B cell (primary cell): Measurements from ENCODE around the gene VSTM2L. TPM values are rescaled to one million over a fixed set of nuclear protein-coding genes. Genes with fewer than 3 reads are reported as not detected.

Experiments used
- ATAC-seq: fragments of 200-7000 bp; cut with Tn5 transposase; one replicate; pipeline ENCODE4 v1.10.0; 2021; ENCODE audit warnings: low read depth, mild to moderate bottlenecking, moderate number of reproducible peaks, moderate library complexity
- CTCF ChIA-PET: fragments of 350-600 bp; sonication (Branson Sonifier 250); formaldehyde crosslinking; loops from one replicate; lab custom pipeline; 2021; ENCODE audit warnings: antibody characterized with exemption, inconsistent platforms; lab: Charles Lee
- POLR2A ChIA-PET: fragments of 350-600 bp; sonication (Branson Sonifier 250); formaldehyde crosslinking; loops from one replicate; lab custom pipeline; 2021; ENCODE audit warnings: antibody characterized with exemption; lab: Charles Lee
- DNase-seq: peaks from one replicate; pipeline ENCODE4 v3.0.0; 2013
- H2AFZ ChIP-seq: 2 replicates; pipeline ENCODE4 v1.6.1; 2012; ENCODE audit warnings: mild to moderate bottlenecking, low read depth, low read length; ENCODE audit not compliant: insufficient read depth, poor library complexity, severe bottlenecking
- H3K27ac ChIP-seq, 2 donors: 1 replicate in 1 of 2; 2 replicates in 1 of 2; pipeline ENCODE4 v1.5.1; 2012 to 2013; ENCODE audit warnings: low read length in 2 of 2, mild to moderate bottlenecking in 2 of 2, moderate library complexity in 1 of 2
- H3K27me3 ChIP-seq, 4 experiments: fragments of 200-600 bp in 1 of 4; sonication (generic) in 1 of 4; replicated peaks in 1 of 4; 1 replicate in 2 of 4; 2 replicates in 2 of 4; pipeline versions ENCODE4 v1.6.1 to v1.7.0; 2013 to 2016; ENCODE audit warnings: low read length in 3 of 4, mild to moderate bottlenecking in 2 of 4, mixed read lengths in 1 of 4, moderate library complexity in 1 of 4; ENCODE audit not compliant: insufficient read depth in 4 of 4, control insufficient read depth in 3 of 4; ENCODE audit errors: control extremely low read depth in 1 of 4
- H3K36me3 ChIP-seq, 2 experiments: replicated peaks in 1 of 2; 1 replicate in 1 of 2; 2 replicates in 1 of 2; pipeline versions ENCODE4 v1.6.1 to v1.7.1; 2013; ENCODE audit warnings: low read length in 1 of 2; ENCODE audit not compliant: insufficient read depth in 2 of 2, control insufficient read depth in 1 of 2; ENCODE audit errors: control extremely low read depth in 1 of 2, extremely low read depth in 1 of 2
- H3K4me1 ChIP-seq, 2 donors: fragments of 200-600 bp in 1 of 2; sonication (generic) in 1 of 2; 1 replicate in 1 of 2; 2 replicates in 1 of 2; pipeline versions ENCODE4 v1.5.1 to v1.6.1; 2013 to 2017; ENCODE audit warnings: low read length in 2 of 2; ENCODE audit not compliant: control insufficient read depth in 2 of 2, insufficient read depth in 2 of 2
- H3K4me2 ChIP-seq: replicated peaks from 2 replicates; pipeline ENCODE3; 2012; ENCODE audit warnings: mild to moderate bottlenecking, low read depth, low read length; ENCODE audit not compliant: poor library complexity, severe bottlenecking
- H3K4me3 ChIP-seq, 5 experiments: fragments of 200-600 bp in 1 of 5; sonication (generic) in 1 of 5; 1 replicate in 3 of 5; 2 replicates in 2 of 5; pipeline versions ENCODE4 v1.5.1 to v1.7.0; 2011 to 2016; ENCODE audit warnings: low read length in 4 of 5, mild to moderate bottlenecking in 4 of 5, low read depth in 2 of 5, control low read depth in 1 of 5, moderate library complexity in 1 of 5; ENCODE audit not compliant: insufficient read depth in 1 of 5; ENCODE audit errors: control extremely low read depth in 1 of 5, extremely low read depth in 1 of 5
- H3K79me2 ChIP-seq: fragments of 200-600 bp; sonication (generic); one replicate; pipeline ENCODE4 v1.6.0; 2016; ENCODE audit warnings: low read length; ENCODE audit not compliant: control insufficient read depth, insufficient read depth
- H3K9ac ChIP-seq: fragments of 200-600 bp; sonication (generic); 2 replicates; pipeline ENCODE4 v1.6.1; 2017; ENCODE audit warnings: mild to moderate bottlenecking, low read length, moderate library complexity
- H3K9me3 ChIP-seq, 3 donors: one replicate each; pipeline versions ENCODE4 v1.6.1 to v1.7.1; 2013; ENCODE audit warnings: low read length in 2 of 3; ENCODE audit not compliant: control insufficient read depth in 2 of 3, insufficient read depth in 1 of 3; ENCODE audit errors: control extremely low read depth in 1 of 3
- H4K20me1 ChIP-seq: 2 replicates; pipeline ENCODE4 v1.6.0; 2012; ENCODE audit warnings: mild to moderate bottlenecking, low read length; ENCODE audit not compliant: insufficient read depth, control insufficient read depth, poor library complexity, severe bottlenecking
- H3K27ac Mint-ChIP-seq: one replicate; pipeline ENCODE4 v1.8.0; 2021; ENCODE audit warnings: mixed read lengths
- H3K27me3 Mint-ChIP-seq: one replicate; pipeline ENCODE4 v1.8.0; 2021; ENCODE audit warnings: mixed read lengths
- H3K4me1 Mint-ChIP-seq: one replicate; pipeline ENCODE4 v1.8.0; 2021; ENCODE audit warnings: mixed read lengths
- H3K4me3 Mint-ChIP-seq: one replicate; pipeline ENCODE4 v1.8.0; 2021; ENCODE audit warnings: mixed read lengths
- H3K9me3 Mint-ChIP-seq: one replicate; pipeline ENCODE4 v1.8.0; 2022; ENCODE audit warnings: mixed read lengths; ENCODE audit not compliant: insufficient read depth
- CTCF ChIP-seq: fragments of 200-600 bp; IDR thresholded peaks from one replicate; pipeline ENCODE4 v1.8.0; 2022; ENCODE audit warnings: antibody characterized with exemption, mild to moderate bottlenecking
- EZH2 ChIP-seq: IDR thresholded peaks from 2 replicates; pipeline ENCODE4 v1.6.1; 2012; ENCODE audit warnings: borderline replicate concordance, low read depth, mild to moderate bottlenecking, moderate library complexity, low read length; ENCODE audit not compliant: insufficient read depth, poor library complexity, severe bottlenecking
- WGBS: methylation state at CpG from one replicate; pipeline ENCODE4 v1.1.5; 2013; ENCODE audit warnings: missing lambda C conversion rate; ENCODE audit not compliant: insufficient coverage; 5-methylcytosine and 5-hydroxymethylcytosine counted together
- intact Hi-C: fragments of 100-400 bp; cut with micrococcal nuclease; formaldehyde crosslinking; loops from one replicate; pipeline ENCODE4 v1.10.0; 2022
- polyA plus RNA-seq: library from polyadenylated mRNA; depleted of rRNA; stranded (reverse); fragments of >200 nt; gene quantifications from 2 replicates; pipeline ENCODE4 v1.2.3, GENCODE V29; 2012
- total RNA-seq, 2 donors: library from RNA; stranded (reverse); fragments of 120-200 nt in 1 of 2; gene quantifications; 1 replicate in 1 of 2; 2 replicates in 1 of 2; pipeline versions ENCODE4 v1.2.3 to v1.2.4, GENCODE V29; 2013 to 2022

Gene VSTM2L
- total and polyA plus RNA-seq, 2 donors (not counting 1 experiment from before 2014, with no cell fraction given) = 0.25 TPM; not detected in 1

GRCh38 chr20:37885042-37885441 is 17.9 kb upstream of the VSTM2L start:
- Mint-ChIP-seq H3K4me3 (no peak overlapping the region), H3K4me1 (peaks cover 3% of the 10 kb centered on the region), H3K9me3 (no peaks in the 10 kb centered on the region), H3K27me3 (no peaks in the 10 kb centered on the region), H3K27ac (no peak overlapping the region)
- intact Hi-C loops = no loop called here
- WGBS = 89% methylated on average over 8 of the region's 8 CpGs
- Histone ChIP-seq H3K36me3 (no peaks in the 10 kb centered on the region), H3K4me2 (no peak overlapping the region), H3K27ac (no peak overlapping the region), H3K79me2 (no peaks in the 10 kb centered on the region), H3K9me3 (peaks cover 0 to 3% (median 0%) of the 10 kb centered on the region in 3 donors), H3K4me1 (no peaks in the 10 kb centered on the region), H3K9ac (no peak overlapping the region), H3K4me3 (no peak overlapping the region), H2AFZ (no peak overlapping the region), H4K20me1 (no peaks in the 10 kb centered on the region), H3K27me3 (no peaks in the 10 kb centered on the region)
- CTCF ChIA-PET = no interaction called here
- TF ChIP-seq CTCF (no peak), EZH2 (no peak)
- no peak for ATAC-seq
- no peak for DNase-seq
- POLR2A ChIA-PET = no interaction called here

GRCh38 chr20:37885593-37886503 is 17.1 kb upstream of the VSTM2L start:
- Mint-ChIP-seq H3K9me3 (no peaks in the 10 kb centered on the region), H3K27me3 (no peaks in the 10 kb centered on the region), H3K4me1 (peaks cover 4% of the 10 kb centered on the region), H3K27ac (no peak overlapping the region), H3K4me3 (no peak overlapping the region)
- intact Hi-C loops = no loop called here
- Histone ChIP-seq H3K9me3 (peaks cover 0 to 3% (median 0%) of the 10 kb centered on the region in 3 donors), H3K9ac (no peak overlapping the region), H4K20me1 (no peaks in the 10 kb centered on the region), H3K79me2 (no peaks in the 10 kb centered on the region), H3K36me3 (no peaks in the 10 kb centered on the region), H3K4me2 (no peak overlapping the region), H3K4me3 (no peak overlapping the region), H3K27me3 (no peaks in the 10 kb centered on the region), H2AFZ (no peak overlapping the region), H3K27ac (no peak overlapping the region), H3K4me1 (no peaks in the 10 kb centered on the region)
- POLR2A ChIA-PET = no interaction called here
- ATAC-seq (no peak), DNase-seq (no peak)
- WGBS = 79% methylated on average over 29 of the region's 32 CpGs
- CTCF ChIA-PET = no interaction called here
- TF ChIP-seq EZH2 = no peak
- TF ChIP-seq CTCF = no peak
